Measurements from ENCODE around the gene ZAR1L. TPM values are rescaled to one million over a fixed set of nuclear protein-coding genes. Genes with fewer than 3 reads are reported as not detected.

The ZAR1L gene
- total and polyA plus RNA-seq, 4 donors: not detected

- H3K27me3 ChIP-seq (ENCODE audit: control insufficient read depth in 4 of 4, insufficient read depth in 4 of 4, low read length in 3 of 4): no peaks in the 10 kb centered on the region
- H3K27ac ChIP-seq (ENCODE audit: low read depth in 1 of 2, low read length in 2 of 2): no peak overlapping the region
- no peak overlapping the region for H3K9ac ChIP-seq (ENCODE audit: low read depth in 1 of 2, low read length in 2 of 2)
- no peak for DNase-seq (ENCODE audit: low spot score)
- H3K4me1 ChIP-seq (ENCODE audit: control insufficient read depth in 4 of 4, insufficient read depth in 4 of 4, low read length in 3 of 4): no peaks in the 10 kb centered on the region
- WGBS: 92% methylated on average over 2 of the region's 2 CpGs
- TF ChIP-seq GABPA (IDR thresholded peaks at IDR 0.05 in 1 of 2, conservative IDR thresholded peaks at IDR 0.05 in 1 of 2): no peak
- no peak for TF ChIP-seq RXRA (IDR thresholded peaks at IDR 0.05)
- TF ChIP-seq EGR1 (IDR thresholded peaks at IDR 0.05; ENCODE audit: low read depth in 2 of 2): no peak
- TF ChIP-seq JUND (IDR thresholded peaks at IDR 0.05): no peak
- TF ChIP-seq FOXA2 (IDR thresholded peaks at IDR 0.05): no peak
- TF ChIP-seq TAF1 (conservative IDR thresholded peaks at IDR 0.05): no peak
- TF ChIP-seq, protein P1, sequence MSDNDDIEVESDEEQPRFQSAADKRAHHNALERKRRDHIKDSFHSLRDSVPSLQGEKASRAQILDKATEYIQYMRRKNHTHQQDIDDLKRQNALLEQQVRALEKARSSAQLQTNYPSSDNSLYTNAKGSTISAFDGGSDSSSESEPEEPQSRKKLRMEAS (IDR thresholded peaks at IDR 0.05): no peak
- TF ChIP-seq HNF4A (conservative IDR thresholded peaks at IDR 0.05): no peak
- TF ChIP-seq, protein P2, sequence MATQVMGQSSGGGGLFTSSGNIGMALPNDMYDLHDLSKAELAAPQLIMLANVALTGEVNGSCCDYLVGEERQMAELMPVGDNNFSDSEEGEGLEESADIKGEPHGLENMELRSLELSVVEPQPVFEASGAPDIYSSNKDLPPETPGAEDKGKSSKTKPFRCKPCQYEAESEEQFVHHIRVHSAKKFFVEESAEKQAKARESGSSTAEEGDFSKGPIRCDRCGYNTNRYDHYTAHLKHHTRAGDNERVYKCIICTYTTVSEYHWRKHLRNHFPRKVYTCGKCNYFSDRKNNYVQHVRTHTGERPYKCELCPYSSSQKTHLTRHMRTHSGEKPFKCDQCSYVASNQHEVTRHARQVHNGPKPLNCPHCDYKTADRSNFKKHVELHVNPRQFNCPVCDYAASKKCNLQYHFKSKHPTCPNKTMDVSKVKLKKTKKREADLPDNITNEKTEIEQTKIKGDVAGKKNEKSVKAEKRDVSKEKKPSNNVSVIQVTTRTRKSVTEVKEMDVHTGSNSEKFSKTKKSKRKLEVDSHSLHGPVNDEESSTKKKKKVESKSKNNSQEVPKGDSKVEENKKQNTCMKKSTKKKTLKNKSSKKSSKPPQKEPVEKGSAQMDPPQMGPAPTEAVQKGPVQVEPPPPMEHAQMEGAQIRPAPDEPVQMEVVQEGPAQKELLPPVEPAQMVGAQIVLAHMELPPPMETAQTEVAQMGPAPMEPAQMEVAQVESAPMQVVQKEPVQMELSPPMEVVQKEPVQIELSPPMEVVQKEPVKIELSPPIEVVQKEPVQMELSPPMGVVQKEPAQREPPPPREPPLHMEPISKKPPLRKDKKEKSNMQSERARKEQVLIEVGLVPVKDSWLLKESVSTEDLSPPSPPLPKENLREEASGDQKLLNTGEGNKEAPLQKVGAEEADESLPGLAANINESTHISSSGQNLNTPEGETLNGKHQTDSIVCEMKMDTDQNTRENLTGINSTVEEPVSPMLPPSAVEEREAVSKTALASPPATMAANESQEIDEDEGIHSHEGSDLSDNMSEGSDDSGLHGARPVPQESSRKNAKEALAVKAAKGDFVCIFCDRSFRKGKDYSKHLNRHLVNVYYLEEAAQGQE (IDR thresholded peaks at IDR 0.05): no peak
- TF ChIP-seq SP1 (IDR thresholded peaks at IDR 0.05): no peak
- no peaks in the 10 kb centered on the region for H3K9me3 ChIP-seq (ENCODE audit: control insufficient read depth in 4 of 4, low read length in 3 of 4)
- no peak overlapping the region for H3K4me3 ChIP-seq (ENCODE audit: low read depth in 1 of 3, low read length in 3 of 3)
- H3K36me3 ChIP-seq (ENCODE audit: control insufficient read depth in 4 of 4, insufficient read depth in 3 of 4, low read depth in 1 of 4, low read length in 3 of 4): no peaks in the 10 kb centered on the region
Observed at GRCh38 chr13:32334671-32335070, 19.5 kb upstream of the ZAR1L start.

GRCh38 chr13:32330441-32330840 is 15.3 kb upstream of the ZAR1L start:
- TF ChIP-seq HNF4G (IDR thresholded peaks at IDR 0.05) (no peak), ZBTB33 (IDR thresholded peaks at IDR 0.05) (no peak), HNF4A (conservative IDR thresholded peaks at IDR 0.05) (no peak), SP1 (IDR thresholded peaks at IDR 0.05) (no peak), RAD21 (IDR thresholded peaks at IDR 0.05) (no peak), RXRA (IDR thresholded peaks at IDR 0.05) (no peak), GABPA (IDR thresholded peaks at IDR 0.05 in 1 of 2, conservative IDR thresholded peaks at IDR 0.05 in 1 of 2) (no peak), ATF3 (IDR thresholded peaks at IDR 0.05) (no peak), NR2F2 (IDR thresholded peaks at IDR 0.05) (no peak), JUND (IDR thresholded peaks at IDR 0.05) (no peak), TAF1 (conservative IDR thresholded peaks at IDR 0.05) (no peak), FOXA2 (IDR thresholded peaks at IDR 0.05) (no peak), FOXA1 (IDR thresholded peaks at IDR 0.05) (no peak)
- TF ChIP-seq, protein P1 (IDR thresholded peaks at IDR 0.05): no peak
- TF ChIP-seq, protein P3, sequence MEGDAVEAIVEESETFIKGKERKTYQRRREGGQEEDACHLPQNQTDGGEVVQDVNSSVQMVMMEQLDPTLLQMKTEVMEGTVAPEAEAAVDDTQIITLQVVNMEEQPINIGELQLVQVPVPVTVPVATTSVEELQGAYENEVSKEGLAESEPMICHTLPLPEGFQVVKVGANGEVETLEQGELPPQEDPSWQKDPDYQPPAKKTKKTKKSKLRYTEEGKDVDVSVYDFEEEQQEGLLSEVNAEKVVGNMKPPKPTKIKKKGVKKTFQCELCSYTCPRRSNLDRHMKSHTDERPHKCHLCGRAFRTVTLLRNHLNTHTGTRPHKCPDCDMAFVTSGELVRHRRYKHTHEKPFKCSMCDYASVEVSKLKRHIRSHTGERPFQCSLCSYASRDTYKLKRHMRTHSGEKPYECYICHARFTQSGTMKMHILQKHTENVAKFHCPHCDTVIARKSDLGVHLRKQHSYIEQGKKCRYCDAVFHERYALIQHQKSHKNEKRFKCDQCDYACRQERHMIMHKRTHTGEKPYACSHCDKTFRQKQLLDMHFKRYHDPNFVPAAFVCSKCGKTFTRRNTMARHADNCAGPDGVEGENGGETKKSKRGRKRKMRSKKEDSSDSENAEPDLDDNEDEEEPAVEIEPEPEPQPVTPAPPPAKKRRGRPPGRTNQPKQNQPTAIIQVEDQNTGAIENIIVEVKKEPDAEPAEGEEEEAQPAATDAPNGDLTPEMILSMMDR (IDR thresholded peaks at IDR 0.05; ENCODE audit: low read depth, low read length, missing input control): no peak
- TF ChIP-seq, protein P2 (IDR thresholded peaks at IDR 0.05): no peak
- no peaks in the 10 kb centered on the region for H3K9me3 ChIP-seq (ENCODE audit: control insufficient read depth in 4 of 4, low read length in 3 of 4)
- DNase-seq (ENCODE audit: low spot score): no peak
- H3K9ac ChIP-seq (ENCODE audit: low read depth in 1 of 2, low read length in 2 of 2): no peak overlapping the region
- H3K36me3 ChIP-seq (ENCODE audit: control insufficient read depth in 4 of 4, insufficient read depth in 3 of 4, low read depth in 1 of 4, low read length in 3 of 4): no peaks in the 10 kb centered on the region
- H3K4me3 ChIP-seq (ENCODE audit: low read depth in 1 of 3, low read length in 3 of 3): no peak overlapping the region
- H3K27ac ChIP-seq (ENCODE audit: low read depth in 1 of 2, low read length in 2 of 2): no peak overlapping the region
- H3K4me1 ChIP-seq (ENCODE audit: control insufficient read depth in 4 of 4, insufficient read depth in 4 of 4, low read length in 3 of 4): no peaks in the 10 kb centered on the region
- no peaks in the 10 kb centered on the region for H3K27me3 ChIP-seq (ENCODE audit: control insufficient read depth in 4 of 4, insufficient read depth in 4 of 4, low read length in 3 of 4)
- 97% methylated on average over 2 of the region's 2 CpGs for WGBS
